ENCODE measurements around the gene SRGAP1. TPM values are rescaled to one million over a fixed set of nuclear protein-coding genes. Genes with fewer than 3 reads are reported as not detected.

SRGAP1 gene
- total and polyA plus RNA-seq, 2 of the 8 experiments (the other 6 are each of a cell fraction or from before 2014, with no cell fraction given), result 3.2 to 7.3 TPM

- TF ChIP-seq FOSL1 (IDR thresholded peaks at IDR 0.05; ENCODE audit: insufficient read depth, low read depth, low read length), result no peak
Observed at GRCh38 chr12:63915105-63915800, 70.8 kb downstream of the SRGAP1 start (continued).
